DMS114 treated with DMSO at 0.1 percent for 48 hours (cell line): ENCODE measurements around the gene IMMP1L.
"Not testable (repeated sequence)": the region's sequence is repeated elsewhere in the genome, so short reads cannot be mapped to it uniquely, and the experiment has no call there.

ENCODE experiments used
- DNase-seq: peaks from one replicate; lab custom pipeline; 2025; ENCODE audit not compliant: unreplicated experiment; lab: John Stamatoyannopoulos, UW

Gene IMMP1L

DNA sequence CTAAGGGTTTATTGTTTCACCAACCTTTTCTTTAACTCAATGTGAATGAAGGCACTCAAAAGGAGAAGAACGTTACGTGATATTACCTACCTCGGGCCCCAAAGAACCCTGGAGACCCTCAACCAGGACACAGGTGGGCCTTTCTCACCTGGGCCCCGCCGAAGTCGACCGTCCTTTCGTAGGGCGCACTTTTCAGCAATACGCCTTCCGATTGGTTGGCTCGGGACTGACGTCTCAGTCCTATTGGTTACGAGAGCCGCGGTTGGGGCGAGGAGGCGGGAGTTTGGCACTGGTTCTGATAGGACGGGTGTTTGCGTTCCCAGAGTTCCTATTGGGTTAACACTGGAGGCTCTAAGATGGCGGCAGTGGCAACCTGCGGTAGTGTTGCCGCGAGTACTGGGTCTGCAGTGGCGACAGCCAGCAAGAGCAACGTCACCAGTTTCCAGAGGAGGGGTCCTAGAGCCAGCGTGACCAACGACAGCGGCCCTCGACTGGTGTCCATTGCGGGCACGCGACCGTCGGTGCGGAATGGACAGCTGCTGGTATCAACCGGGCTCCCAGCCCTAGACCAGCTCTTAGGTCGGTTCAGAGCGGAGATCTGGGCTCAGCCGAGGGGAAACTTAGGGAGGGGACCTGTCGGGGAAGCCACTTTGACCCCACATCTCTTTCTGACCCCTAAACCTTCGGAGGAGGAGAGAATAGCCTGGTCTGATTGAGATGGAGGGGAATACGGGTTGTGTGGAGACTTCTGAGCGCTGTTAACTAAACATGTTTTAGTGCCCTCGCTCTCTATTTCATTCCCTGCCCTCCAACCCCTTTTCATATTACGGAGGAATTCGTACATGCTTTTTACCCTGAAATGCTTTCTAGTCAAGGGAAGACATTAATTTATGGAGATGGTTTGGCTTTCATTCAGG lies at the start of gene IMMP1L, which contains the start of gene ELP4:
Gene IMMP1L, minus strand, starts transcription at position 194 of the 917 bp plus-strand sequence. CDS start 46,346 bp downstream, outside the sequence.
Gene ELP4, plus strand, starts transcription at position 339 of the 917 bp plus-strand sequence. Its CDS starts 18 bp downstream, at position 357.
- peak; percentile 100 for DNase-seq

DNA sequence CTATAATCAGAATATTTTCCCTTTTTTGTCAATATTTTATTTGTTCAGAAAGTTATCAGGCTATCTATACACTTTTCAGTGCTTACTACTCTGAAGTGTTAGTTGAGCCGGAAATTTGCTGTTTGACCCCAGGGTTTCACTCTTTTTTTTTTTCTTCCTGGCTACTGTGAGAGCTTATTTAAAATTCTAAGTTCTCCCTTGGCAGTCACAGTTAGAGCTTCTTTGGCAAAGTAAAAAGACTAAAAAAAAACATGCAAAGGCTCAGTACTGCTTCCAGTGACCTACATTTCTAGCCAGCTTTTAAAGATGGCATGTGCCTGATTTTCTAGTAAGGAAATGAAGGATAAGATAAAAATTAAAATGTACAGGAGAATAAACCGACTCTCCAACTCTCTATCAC lies 48.6 kb upstream of the IMMP1L start:
- DNase-seq: no peak

DNA sequence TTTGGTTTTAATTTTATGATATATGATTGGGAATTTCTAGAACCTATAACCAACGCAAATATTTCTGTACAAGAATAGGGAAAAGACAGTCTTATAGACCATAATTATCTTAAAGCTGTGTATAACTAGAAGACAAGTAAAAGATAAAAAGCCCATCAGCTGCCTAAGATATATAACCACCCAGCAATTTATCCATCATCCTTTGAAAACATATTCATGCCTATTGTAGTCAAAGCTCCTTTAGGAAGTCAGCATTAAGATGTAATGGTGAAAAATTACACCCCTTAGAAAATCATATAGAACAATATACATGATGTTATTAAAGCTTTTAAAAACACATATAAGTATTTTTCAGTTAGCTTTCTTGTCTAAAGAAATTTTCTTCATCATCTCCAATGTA lies 46.5 kb upstream of the IMMP1L start:
- no peak for DNase-seq

DNA sequence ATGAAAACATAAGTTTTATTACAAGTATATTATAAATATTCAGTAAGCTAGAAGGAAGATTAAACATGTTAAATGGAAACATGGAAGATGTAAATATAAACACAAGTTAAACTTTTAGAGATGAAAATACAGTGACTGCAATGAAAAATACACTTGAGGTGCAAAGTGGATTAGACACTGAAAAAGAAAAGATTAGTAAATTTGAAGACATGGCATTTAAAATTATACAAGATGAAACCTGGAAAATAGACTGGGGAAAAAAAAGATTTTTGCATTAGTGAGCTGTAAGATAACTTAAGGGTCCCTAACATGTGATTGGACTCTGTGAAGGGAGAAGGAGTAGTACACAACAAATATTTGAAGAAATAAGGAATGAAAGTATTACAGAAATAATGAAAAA lies 33.4 kb upstream of the IMMP1L start:
- no peak for DNase-seq

- no peak for DNase-seq
Observed at GRCh38 chr11:31535479-31535878, 26.1 kb upstream of the IMMP1L start.

DNA sequence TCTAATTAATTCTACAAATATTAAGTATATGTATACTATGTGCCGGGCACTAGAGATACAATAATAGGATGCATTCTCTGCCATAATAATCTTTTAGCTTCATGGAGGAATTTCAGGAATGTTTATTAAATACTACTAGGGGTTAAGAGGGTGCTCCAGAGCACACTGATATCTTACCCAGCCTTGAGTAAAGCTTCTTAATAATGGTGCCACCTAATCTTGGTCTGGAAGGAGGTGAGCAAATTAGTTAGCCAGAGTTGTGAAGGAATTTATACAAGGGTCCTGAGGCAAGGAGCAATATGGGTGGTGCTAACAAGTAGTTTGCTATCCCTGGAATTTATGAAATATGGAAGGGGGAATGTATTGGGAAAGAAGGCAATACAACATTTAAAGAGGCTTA lies 21.9 kb upstream of the IMMP1L start:
- no peak for DNase-seq

DNA sequence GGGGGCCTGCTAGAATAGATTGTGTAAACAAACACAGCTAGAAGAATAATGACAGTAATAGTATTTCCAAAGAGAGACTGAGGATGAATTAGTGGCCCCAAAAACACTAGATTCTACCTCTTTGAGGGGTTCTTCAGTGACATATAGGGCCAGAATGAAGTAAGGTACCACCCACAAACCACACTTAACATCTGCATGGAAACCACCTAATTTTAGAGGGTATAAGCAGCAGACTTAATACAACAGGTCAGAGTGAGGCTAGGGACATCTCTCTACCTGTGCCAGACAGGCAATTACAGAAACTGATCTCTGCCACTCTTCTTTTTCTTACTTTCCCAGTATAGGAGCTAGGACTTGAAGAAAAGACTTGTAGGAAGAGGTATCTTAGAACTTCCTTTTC lies 20.3 kb upstream of the IMMP1L start:
- no peak for DNase-seq

- no peak for DNase-seq
Observed at GRCh38 chr11:31529189-31529588, 19.8 kb upstream of the IMMP1L start.

- DNase-seq: no peak
Observed at GRCh38 chr11:31521497-31522150, 12.2 kb upstream of the IMMP1L start.

DNA sequence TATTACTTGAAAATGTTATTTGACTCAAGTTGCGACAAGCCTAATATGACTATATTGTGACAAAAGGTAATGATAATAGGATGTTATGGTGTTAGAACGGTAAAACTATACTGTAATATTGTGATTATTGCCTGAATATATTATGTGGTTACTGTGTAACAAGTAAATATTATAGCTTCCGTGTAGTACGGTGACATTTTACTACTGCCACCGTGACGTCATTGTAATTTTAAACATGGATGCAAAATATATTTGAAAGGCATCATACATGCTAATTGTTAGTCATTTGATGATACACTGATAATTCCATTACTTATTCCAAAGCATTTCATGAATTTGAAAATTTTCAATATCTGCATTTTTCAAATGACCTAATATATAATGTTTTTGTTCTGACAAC lies 2.7 kb upstream of the IMMP1L start:
- no peak for DNase-seq

DNA sequence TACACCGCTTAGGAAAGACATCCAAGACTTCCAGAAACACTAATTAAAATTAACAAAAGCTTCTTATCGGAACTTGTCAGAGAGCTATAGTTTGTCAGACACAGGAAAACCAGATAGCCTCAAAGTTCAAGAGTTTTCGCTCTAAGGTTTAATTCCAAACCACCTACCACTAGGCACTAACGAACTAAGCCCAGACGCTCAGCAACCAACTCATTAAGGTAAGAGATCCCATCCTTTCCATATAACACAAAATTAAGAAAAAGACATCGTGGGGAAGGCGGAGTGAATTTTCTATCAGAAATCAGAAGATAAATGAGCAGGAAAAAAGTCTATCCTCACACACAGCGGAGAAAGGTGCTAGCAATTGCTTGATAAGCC lies 382 bp downstream of the IMMP1L start:
- DNase-seq: peak; percentile 98

- no peak for DNase-seq
Observed at GRCh38 chr11:31500560-31500959, 8.9 kb downstream of the IMMP1L start.

- no peak for DNase-seq
Observed at GRCh38 chr11:31499576-31500178, 9.7 kb downstream of the IMMP1L start.

DNA sequence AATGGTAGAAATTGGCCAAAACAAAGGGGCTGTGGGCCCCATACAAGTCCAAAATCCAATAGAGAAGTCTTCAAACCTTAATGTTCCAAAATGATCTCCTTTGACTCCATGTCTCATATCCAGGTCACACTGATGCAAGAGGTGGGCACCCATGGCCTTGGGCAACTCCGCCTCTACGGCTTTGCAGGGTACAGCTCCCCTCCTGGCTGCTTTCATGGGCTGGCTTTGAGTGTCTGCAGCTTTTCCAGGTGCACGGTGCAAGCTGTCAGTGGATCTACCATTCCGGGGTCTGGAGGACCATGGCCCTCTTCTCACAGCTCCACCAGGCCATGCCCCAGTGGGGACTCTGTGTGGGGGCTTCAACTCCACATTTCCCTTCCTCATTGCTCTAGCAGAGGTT lies 15.7 kb downstream of the IMMP1L start:
- DNase-seq: not testable (repeated sequence)

GRCh38 chr11:31493235-31493634 lies 16.2 kb downstream of the IMMP1L start:
- no peak for DNase-seq

- DNase-seq: no peak
Observed at GRCh38 chr11:31492320-31492913, 17.0 kb downstream of the IMMP1L start.

GRCh38 chr11:31487848-31488247 lies 21.6 kb downstream of the IMMP1L start:
- peak; percentile 88 for DNase-seq

- DNase-seq: no peak
Observed at GRCh38 chr11:31484497-31484896, 24.9 kb downstream of the IMMP1L start.

DNA sequence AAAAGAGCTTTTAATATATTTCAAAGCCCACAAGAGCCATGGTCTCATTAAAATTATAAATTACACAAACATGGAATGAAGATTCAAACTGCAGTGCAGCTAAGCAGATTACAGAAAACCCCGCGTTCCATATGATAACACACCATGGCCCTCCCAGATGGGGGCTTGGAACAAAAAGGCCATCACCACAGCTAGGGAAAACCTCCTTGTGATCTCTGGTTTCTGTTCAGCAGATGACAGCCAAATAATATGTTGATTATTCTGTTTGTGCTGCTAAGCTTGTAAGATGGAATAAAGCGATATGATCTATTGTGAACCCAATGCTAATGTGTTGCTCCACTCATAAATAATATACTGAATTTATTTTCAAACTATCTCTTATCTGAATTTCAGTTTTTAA lies 28.5 kb downstream of the IMMP1L start:
- no peak for DNase-seq

DNA sequence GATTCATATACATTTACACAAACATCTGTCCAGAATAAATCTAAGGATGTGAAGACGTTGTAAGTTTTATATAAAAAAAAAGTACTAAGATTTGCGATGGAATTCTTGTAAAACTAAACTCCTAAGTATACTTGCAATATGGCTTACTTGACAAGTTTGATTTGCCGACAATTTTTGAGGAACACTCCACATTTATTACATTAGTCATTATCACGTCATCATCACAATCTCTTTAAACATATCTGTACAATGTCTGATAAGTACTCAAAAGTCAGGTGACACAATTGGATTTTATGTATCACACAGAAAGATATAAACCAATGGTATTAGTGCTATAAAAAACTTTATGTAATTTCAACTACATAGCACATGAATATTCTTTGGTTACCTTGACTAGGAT lies 30.4 kb downstream of the IMMP1L start:
- no peak for DNase-seq

DNA sequence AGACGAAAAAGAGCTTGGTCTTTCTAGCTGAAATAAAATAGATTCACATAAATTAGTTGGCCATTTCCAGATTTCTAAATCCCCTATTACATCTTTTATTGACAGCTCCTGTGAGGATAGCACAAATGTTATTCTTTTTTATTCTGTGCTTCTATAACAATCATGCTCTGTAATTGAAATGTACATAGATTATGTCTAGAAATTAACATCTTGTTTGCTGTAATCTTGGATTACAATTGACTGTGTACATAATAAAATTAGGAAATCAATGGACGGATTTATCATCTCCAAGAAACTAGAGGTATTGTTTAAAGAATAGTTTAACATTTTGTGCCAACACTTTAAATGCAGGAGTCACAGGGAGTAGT lies 31.2 kb downstream of the IMMP1L start:
- DNase-seq: no peak
